ENCODE measurements around the gene ABL1.

The ABL1 gene

DNA sequence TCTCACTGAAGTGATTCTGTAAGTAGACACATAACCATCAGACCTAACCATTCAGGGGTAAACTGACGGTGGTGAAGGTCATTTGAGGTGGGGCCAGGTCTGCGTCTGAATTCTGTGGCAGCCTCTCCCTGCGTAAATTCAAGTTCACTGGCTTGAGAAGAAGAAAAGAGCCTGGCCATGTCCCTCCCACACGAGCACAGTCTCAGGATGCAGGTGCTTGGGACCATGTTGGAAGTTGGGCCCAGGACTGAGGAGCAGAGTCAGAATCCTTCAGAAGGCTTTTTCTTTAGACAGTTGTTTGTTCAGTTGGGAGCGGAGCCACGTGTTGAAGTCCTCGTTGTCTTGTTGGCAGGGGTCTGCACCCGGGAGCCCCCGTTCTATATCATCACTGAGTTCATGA, 37.5 kb downstream of the ABL1 start:
- H3K4me3 ChIP-seq (ENCODE audit: control insufficient read depth, low read depth, low read length), result no peak overlapping the region
- TF ChIP-seq, protein P1, sequence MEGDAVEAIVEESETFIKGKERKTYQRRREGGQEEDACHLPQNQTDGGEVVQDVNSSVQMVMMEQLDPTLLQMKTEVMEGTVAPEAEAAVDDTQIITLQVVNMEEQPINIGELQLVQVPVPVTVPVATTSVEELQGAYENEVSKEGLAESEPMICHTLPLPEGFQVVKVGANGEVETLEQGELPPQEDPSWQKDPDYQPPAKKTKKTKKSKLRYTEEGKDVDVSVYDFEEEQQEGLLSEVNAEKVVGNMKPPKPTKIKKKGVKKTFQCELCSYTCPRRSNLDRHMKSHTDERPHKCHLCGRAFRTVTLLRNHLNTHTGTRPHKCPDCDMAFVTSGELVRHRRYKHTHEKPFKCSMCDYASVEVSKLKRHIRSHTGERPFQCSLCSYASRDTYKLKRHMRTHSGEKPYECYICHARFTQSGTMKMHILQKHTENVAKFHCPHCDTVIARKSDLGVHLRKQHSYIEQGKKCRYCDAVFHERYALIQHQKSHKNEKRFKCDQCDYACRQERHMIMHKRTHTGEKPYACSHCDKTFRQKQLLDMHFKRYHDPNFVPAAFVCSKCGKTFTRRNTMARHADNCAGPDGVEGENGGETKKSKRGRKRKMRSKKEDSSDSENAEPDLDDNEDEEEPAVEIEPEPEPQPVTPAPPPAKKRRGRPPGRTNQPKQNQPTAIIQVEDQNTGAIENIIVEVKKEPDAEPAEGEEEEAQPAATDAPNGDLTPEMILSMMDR (conservative IDR thresholded peaks at IDR 0.05; ENCODE audit: control insufficient read depth, insufficient read depth, low read depth, low read length), result no peak
- DNase-seq (ENCODE audit: low read depth), result no peak

DNA sequence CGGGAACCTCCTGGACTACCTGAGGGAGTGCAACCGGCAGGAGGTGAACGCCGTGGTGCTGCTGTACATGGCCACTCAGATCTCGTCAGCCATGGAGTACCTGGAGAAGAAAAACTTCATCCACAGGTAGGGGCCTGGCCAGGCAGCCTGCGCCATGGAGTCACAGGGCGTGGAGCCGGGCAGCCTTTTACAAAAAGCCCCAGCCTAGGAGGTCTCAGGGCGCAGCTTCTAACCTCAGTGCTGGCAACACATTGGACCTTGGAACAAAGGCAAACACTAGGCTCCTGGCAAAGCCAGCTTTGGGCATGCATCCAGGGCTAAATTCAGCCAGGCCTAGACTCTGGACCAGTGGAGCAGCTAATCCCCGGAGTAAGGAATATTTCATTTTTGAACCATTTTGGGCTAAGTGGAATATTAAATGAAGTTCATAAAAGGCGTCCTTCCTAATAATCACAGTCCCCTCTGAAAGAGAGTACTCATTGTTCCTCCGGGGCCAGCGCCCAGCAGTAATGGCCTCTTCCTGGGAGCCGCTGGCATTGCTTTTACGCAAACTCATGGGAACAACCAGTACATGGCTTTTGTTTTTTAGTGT, 38.0 kb downstream of the ABL1 start:
- no peak overlapping the region for H3K4me3 ChIP-seq (ENCODE audit: control insufficient read depth, low read depth, low read length)
- TF ChIP-seq, protein P1 (conservative IDR thresholded peaks at IDR 0.05; ENCODE audit: control insufficient read depth, insufficient read depth, low read depth, low read length), result no peak
- DNase-seq (ENCODE audit: low read depth), result no peak

DNA sequence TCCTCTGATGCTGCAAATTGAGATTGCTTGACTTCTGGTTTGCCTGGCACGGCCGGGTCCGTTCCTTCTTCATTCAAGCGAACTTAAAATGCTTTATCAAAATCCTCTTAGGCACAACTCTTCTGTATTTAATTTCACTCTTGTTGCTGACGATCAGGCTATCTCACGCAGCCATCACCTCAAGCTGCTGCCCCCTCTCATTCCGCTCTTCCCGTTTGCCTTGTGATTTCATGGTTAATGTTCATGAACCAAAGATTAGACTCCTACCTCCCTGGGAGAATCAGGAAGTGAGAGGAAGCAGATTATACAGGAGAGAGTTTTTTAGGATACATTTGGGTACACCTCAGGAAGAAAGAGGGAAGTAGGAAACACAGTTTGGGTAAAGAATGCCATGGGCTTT, 38.9 kb downstream of the ABL1 start:
- TF ChIP-seq, protein P1 (conservative IDR thresholded peaks at IDR 0.05; ENCODE audit: control insufficient read depth, insufficient read depth, low read depth, low read length), result no peak
- no peak for DNase-seq (ENCODE audit: low read depth)
- H3K4me3 ChIP-seq (ENCODE audit: control insufficient read depth, low read depth, low read length), result no peak overlapping the region

DNA sequence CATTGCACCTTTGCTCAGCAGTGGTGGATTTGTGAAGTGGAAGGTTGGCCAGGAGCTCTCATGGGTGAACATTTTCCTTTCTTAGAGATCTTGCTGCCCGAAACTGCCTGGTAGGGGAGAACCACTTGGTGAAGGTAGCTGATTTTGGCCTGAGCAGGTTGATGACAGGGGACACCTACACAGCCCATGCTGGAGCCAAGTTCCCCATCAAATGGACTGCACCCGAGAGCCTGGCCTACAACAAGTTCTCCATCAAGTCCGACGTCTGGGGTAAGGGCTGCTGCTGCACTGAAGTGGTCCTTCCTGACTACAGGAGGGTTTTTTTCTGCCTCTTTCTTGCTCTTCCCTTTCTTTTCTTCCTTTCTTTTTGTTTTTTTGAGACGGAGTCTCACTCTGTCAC, 39.7 kb downstream of the ABL1 start:
- no peak overlapping the region for H3K4me3 ChIP-seq (ENCODE audit: control insufficient read depth, low read depth, low read length)
- no peak for DNase-seq (ENCODE audit: low read depth)
- TF ChIP-seq, protein P1 (conservative IDR thresholded peaks at IDR 0.05; ENCODE audit: control insufficient read depth, insufficient read depth, low read depth, low read length), result no peak

DNA sequence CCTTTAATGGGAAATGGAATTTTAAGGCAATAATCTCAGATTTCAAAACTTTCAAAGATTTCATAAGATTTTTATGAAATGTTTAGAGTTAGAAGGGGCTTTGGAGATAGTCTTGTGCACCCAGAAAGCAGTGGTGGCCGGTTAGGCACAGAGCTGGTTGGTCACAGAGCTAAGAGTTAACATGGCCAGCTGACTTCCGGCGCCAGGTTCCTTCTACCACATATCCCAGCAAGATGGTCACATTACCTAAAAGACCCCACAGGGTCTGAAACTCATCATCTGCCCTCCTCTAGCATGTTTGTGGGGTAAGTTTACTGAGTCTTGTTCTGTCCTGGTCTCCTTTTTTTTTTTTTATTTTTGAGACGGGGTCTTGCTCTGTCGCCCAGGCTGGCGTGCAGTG, 42.2 kb downstream of the ABL1 start:
- TF ChIP-seq, protein P1 (conservative IDR thresholded peaks at IDR 0.05; ENCODE audit: control insufficient read depth, insufficient read depth, low read depth, low read length), result no peak
- no peak for DNase-seq (ENCODE audit: low read depth)
- H3K4me3 ChIP-seq (ENCODE audit: control insufficient read depth, low read depth, low read length), result no peak overlapping the region

DNA sequence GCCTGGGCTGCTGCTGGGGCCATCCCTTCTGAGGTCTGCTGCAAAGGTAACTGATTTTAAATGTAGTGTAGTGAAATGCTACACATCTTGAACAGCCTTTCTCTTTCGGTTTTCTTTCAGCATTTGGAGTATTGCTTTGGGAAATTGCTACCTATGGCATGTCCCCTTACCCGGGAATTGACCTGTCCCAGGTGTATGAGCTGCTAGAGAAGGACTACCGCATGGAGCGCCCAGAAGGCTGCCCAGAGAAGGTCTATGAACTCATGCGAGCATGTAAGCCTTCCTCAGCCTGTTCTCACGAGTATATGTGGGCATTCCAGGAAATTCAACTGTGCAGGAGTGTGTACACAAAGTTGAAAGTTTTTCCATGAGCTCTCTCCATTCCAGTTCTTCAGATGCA, 43.2 kb downstream of the ABL1 start:
- DNase-seq (ENCODE audit: low read depth), result no peak
- TF ChIP-seq, protein P1 (conservative IDR thresholded peaks at IDR 0.05; ENCODE audit: control insufficient read depth, insufficient read depth, low read depth, low read length), result no peak
- no peak overlapping the region for H3K4me3 ChIP-seq (ENCODE audit: control insufficient read depth, low read depth, low read length)
